GM21737 (cell line): ENCODE data around the gene PALLD.
"Not testable (repeated sequence)": the region's sequence is repeated elsewhere in the genome, so short reads cannot be mapped to it uniquely, and the experiment has no call there.

ENCODE experiments used
- ATAC-seq: cut with Tn5 transposase; IDR thresholded peaks from one replicate; pipeline ENCODE4 v1.9.1; 2021; ENCODE audit warnings: mild to moderate bottlenecking, moderate library complexity; ENCODE audit not compliant: unreplicated experiment

PALLD gene

DNA sequence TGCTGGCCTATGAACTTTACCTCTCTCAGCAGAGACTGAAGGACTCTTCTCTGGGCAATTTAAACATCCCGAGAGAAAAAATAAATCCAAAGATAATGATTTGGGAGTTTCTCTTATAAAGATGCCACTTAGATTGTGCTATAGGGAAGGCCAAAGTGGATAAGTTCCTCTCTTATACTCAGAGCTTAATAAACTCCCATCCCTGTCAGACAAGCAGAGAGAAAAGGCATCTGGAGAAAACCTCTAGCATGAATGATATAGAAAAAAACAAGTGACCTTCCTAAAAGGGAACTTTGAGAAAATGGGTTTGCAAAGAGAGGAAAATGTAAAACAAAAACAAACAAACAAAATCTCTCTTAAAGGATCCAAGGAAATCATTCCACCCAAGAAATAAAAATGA is 199.4 kb downstream of the PALLD start:
- no peak for ATAC-seq

DNA sequence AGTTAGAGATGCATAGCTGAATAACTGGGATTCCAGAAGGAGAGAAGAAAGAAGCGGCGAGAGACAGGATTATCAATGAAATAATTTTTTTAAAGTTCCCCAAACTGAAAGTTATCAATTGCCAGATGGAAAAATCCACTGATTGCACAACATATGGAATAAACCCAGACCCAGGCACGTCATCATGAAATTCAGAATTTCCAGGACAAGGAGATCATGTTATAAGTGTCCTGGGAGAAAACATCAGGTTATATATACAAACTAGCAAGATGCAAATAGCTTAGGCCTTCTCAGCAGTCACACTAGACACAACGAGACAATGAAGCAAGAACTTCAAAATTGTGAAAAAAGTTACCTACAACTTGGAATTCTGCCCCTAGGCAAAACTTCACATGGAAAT is 200.0 kb downstream of the PALLD start:
- no peak for ATAC-seq

DNA sequence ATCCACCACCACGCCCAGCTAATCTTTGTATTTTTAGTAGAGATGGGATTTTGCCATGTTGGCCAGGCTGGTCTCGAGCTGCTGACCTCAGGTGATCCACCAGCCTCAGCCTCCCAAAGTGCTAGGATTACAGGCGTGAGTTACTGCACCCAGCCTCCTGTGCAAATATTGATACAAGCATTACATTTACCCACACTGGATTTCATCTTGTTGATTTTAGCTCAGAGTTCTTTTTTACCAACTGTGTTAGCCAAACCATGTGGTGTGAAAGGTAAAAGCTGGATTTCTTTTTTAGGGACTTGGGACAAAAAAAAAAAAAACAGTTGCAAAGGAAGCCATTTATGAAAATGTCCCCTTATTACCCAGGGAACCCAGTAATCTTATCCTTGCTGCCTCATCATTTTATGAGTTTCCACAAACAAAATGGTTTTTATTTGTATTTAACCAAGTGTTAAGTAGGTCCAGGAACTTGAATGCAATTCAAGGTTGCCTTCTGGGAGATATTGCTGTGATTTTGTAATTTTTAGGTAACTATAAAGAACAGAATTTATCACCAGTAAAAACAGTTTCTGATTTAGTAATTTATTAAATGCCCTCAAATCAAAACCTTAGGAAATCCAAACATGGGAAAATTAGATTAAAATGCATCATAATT is 202.5 kb downstream of the PALLD start:
- ATAC-seq, result no peak

DNA sequence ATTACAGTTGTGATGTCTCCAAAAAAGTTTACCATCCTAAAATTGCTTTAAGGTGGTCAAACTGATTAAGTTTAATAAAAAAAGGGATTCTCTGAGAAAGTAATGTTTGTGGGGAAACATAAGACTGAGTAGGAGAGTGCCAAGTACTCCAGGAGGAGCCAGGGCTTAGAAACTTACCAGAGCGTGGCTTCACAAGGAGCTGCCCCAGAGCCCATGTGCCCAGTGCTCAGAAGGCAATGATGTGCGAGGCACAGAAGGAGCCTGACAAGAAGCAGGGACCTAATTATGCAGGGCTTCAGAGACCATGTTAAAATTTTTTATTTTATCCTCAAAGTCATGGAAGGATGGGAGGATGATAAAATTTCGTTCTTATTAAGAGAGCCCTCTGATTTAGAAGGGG is 204.2 kb downstream of the PALLD start:
- no peak for ATAC-seq

DNA sequence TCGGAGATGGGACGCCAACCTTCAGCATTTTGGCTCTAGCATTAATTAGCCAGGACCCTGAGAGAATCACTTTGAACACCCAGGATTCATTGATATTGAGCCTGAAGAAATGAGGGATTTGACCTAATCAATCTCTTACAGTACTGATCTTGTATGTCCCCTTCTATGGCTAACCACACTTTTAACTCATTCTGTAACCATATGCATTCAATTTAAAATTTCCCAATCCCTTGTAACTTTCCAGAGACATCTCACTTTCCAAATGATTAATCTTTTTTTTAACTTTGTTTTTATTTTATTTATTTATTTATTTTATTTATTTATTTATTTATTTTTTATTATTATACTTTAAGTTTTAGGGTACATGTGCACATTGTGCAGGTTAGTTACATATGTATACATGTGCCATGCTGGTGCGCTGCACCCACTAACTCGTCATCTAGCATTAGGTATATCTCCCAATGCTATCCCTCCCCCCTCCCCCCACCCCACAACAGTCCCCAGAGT is 205.8 kb downstream of the PALLD start:
- ATAC-seq, result not testable (repeated sequence)

DNA sequence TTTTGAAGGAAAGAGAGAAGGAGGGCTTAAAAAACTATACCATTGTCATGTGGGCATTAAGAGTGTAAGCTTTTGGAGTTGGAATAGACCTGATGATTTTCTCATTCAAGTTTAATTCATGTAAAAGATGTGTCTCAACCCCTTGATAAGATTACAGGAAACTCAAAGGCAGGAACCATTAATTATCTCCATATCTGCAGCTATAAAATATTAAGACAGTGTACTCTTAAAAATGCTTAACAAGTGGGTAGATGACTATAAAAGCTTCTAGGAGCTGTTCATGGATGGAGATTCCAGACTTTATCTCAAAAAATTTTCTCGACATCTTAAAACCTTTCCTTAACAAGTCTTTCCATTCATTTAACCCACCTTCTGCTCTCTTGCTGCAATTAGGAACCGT is 208.3 kb downstream of the PALLD start:
- no peak for ATAC-seq

DNA sequence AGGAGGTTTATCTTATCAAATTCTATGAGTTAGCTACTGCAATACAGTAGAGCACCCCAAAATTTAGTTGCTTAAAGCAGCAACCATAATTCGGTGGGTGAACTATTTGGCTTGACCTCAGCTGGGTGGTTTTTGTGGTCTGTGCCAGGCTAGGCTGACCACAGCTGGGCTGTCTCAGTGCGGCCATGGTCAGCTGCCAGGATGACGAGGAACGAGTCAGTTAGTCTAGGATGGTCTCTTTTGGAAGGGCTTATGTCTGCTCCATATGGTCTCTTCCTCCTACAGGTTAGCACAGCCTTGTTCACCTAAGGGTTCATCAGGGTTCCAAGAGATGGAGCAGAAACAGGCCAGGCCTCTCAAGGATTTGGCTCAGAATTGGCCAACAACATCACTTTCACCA is 210.4 kb downstream of the PALLD start:
- ATAC-seq, result no peak

DNA sequence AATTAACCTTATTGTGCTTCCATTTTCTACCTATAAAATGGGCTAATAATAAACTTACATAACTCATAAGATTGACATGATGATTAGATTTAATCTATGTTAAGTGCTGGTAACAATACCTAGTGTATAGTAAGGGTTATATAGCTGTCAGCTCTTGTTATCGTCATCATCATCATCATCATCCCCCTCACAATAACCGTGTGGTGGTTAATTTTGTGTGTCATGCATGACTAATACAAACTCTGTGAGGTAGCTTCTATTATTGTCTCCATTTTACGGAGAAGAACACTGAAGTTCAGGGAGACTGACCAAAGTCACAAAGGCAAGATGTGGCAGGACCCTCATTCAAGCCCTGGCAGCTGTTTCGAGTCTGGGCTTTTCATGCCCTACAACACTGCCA is 211.3 kb downstream of the PALLD start:
- no peak for ATAC-seq

DNA sequence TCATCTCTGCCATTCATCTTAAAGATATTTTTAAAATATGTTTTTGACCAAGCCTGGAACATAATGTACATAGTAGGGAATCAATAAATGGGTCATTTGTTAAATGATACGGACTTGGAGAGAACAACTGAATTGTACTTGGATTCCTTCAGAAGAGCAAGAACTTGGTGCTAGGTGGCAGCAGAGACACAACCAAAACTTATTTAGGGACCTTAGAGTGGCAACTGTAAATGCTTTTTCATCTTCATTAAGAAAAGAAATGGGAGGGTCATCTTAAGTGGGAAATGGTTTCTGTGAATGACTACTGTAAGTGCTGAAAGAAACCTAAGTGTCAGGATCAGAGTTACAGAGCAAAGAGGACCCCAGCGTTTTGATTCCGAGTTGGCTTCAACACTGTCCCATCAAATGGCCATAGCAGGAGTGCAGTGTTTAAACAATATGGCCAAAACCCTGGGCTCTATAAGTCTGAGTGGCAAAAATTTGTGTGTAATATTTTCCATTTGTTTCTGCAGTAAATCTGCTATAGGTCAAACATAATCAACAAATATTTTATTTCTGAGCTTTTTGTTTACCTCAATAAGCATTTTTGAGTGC is 213.6 kb downstream of the PALLD start:
- ATAC-seq, result no peak

DNA sequence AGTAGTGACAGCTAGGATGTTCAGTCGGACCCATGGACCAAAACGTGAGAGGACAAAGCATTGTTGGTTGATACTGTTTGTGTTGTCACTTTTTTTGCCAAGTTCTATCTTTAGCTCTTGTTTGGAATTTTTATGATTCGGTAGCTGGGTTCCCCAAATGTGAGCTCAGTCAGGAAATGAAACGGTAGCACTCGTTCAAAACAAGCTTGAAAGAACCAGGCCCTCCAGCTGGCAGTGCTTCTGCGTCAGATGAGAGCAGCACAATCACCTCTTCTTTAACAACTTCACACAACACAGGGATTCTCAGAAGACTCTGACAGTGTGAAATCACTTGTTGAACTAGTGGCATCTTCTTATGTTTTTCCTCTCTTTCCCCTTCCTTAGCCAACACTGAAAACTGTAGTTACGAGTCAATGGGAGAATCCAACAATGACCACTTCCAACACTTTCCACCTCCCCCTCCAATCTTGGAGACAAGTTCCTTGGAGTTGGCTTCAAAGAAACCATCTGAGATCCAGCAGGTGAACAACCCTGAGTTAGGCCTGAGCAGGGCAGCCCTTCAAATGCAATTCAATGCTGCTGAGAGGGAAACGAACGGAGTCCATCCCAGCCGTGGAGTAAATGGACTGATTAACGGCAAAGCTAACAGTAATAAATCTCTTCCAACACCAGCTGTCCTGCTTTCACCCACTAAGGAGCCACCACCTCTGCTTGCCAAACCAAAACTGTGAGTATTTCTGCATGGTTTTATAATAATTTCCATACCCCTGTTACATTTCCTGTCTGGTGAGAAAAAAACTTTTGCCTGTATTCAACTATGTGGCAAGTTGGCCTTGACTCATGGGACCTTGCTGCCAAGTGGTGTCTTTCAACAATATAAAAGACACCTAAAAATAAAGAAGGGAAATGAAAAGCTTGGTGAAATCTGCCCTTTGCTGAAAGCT is 214.6 kb downstream of the PALLD start:
- no peak for ATAC-seq

DNA sequence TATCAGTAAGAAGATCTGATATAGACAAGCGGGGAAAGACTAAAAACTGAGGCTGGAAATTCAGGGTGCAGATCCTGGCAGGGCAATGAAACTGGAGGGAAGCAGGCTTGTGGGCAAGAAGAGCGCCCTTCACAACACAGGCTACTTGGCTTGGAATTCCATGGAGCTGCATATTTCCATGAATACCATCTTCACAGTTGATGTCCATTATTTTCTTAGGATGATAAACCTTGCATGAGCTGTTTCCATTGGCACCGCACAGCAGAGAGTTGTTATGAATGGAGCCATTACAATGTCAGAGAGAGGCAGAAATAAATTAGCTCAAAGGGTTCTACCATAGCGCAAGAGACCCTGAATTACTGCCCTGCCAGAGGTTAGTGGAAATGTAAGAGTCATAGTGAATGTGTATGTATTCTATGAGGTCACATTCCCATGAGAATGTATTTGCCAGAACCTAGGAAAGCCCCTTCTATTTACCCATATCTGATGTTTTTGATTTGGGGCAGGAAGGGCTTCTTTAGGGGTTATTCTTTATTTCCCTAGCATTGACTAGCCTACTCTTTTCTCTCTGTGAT is 215.6 kb downstream of the PALLD start:
- ATAC-seq, result no peak

DNA sequence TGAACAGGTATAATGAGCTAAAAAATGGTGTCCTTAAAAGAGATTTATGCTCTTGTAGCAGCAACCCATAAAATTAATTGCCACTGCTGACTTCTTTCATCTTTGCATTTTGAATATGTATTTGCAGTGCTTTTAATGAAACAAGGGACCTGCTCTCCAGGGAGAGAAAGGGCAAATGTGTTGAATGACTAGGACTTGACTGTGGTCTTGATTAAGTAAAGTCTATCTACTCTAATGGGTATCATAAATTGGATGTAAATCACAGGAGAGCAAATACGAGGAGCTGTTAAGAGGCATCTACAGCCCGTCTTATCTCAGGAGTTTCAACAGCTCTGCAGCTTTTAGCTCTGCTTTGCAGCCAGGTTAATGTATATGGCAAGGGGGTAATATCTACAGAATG is 216.4 kb downstream of the PALLD start:
- ATAC-seq, result no peak

DNA sequence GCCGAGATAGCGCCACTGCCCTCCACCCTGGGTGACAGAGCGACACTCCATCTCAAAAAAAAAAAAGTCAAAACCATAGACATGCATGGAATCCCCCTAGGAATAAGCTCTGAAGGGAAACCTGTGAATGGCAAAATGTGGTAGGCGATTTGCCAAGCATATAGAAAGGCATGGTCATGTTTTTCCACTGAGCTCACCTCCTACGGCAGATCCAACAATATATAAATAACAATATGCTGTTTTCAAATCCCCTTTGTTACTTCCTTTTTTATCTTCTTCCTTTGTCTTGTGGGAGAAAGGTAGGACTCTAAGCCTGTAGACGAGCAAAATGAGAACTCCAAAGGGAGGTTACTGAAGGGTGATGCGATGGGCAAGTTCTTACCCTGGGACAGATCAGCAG is 219.0 kb downstream of the PALLD start:
- ATAC-seq, result no peak

DNA sequence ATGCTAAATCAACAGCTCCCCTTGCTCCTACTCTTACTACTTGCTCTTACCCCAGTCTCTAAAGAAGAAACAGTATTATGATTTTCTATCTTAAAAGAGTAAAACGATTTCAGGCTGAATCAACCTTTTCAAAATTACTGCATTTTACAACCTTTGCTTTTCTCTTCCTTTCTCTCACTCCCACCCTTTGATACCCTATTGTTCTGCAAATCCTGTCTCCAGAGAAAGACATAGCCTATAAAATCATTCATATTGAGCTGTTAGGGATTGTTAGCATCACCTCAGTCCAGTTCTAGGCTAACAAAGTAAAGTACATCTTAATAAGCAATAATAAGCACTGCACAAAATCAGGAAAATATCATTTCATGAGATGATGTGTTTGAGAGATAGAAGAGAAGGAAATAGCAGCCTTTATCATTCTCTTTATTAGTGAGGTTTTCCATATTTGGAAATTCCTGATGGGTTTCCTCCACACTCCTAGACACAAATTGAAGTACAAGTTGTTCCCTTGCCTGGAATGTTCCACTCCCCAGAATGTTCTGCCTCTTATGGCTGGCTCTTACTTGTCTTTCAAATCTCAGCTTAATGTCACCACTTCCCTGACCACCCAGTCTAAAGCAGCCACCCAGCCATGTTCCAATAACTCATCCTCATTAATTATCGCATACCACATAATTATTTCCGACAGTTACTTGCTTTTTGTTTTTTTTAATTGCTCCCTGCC is 219.7 kb downstream of the PALLD start:
- ATAC-seq, result no peak

DNA sequence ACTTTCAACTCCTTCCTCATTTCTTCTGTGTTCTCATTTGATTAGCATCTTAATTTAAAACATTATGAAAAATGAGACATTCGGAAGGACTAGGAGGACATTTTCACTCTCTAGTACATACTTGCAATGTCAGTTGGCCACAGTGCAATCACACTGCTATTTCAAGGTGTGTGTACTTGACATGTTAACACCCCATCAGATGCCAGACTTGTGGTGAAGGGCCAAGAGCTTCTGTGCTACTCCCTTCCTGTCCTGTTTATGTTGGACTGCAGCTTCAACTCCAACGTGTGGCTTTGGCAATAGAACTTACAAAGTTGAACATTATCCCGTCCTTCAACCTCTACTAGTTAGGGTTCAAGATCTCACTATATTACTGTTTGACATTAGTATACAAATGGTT is 221.0 kb downstream of the PALLD start:
- no peak for ATAC-seq

DNA sequence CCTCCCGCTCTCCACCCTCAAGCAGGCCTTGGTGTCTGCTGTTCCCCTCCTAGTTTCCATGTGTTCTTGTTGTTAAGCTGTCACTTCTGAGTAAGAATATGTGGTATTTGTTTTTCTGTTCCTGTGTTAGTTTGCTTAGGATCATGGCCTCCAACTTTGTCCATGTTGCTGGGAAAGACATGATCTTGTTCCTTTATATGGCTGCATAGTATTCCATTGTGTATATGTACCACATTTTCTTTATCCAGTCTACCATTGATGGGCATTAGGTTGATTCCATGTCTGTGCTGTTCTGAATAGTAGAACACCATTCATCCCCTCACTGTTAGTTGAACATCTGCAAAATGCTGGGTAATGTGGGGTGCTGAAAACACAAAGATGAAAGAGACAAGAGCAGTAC is 222.9 kb downstream of the PALLD start:
- no peak for ATAC-seq

DNA sequence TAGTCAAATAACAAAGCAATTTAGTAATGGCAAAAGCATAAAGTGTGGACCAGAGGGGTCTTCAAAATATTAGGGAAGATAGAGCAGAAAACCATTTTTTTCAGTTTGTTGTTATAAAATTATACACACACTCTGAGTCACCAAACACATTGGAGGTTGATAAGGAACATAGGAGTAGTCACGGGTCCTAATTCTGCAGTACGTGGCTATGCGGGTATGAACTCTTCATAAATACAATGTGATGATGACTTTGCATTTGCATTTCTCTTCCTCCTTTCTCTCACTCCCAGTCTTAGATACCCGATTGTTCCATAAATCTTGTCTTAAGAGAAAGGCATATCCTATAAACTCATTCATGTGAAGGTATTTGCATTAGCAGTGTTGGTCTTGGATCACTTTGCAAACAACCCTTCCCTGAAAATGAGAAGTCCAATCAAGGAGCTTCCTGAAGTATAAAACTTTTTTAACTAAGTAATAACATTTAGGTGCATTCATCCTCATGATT is 223.6 kb downstream of the PALLD start:
- no peak for ATAC-seq

DNA sequence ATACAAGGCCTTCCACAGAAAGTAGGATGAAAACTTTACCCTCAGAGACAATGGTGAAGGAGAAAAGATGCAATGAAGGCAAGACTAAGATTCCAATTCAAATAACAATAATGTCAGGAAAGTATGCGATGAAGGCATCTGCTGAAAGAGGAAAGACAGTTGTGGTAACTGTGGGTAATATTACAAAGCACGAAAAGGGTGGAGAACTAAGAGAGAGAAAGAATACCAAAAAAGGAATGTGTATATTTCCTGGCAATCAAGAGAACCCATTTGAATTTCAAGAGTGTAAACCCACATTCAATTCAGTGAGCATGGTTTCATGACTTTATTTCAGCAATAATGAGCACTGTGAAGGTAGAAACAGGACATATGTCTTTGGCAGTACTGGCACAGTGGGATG is 225.5 kb downstream of the PALLD start:
- ATAC-seq, result no peak

DNA sequence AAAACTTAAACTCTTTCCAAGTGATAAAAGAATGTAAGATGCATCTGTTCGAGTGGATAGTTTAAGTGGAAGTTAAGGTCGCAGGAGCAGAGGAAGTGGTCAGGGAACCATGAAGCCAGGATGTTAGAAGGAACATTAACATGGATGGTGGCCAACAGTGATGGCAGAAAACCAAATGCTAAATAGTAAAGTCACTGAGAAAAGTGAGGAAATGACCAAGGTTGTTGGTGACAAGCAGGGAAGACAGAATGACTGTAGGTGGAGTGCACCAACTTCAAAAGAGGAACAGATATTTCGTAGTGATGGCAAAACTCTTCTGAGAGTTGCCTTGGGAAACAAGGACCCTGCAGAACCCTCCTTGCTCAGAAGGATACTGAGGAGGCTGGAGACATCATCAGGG is 226.2 kb downstream of the PALLD start:
- no peak for ATAC-seq

DNA sequence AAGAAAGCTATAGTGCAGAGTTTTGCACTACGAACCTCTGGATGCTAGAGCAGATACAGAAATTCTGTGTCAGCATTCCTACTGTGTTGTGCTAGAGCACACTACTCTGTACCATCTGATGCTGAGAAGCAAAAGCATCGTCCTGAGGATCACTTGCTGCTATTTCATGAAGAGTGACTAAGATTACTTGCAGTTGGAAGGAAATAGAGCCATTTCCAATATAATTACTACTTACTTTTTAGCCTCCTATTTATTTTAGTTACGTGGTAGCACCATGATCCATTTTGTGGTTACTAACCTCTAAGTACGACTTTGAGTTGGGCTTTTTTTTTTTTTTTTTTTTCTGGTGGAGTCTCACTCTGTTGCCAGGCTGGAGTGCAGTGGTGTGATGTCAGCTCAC is 226.7 kb downstream of the PALLD start:
- ATAC-seq, result no peak

DNA sequence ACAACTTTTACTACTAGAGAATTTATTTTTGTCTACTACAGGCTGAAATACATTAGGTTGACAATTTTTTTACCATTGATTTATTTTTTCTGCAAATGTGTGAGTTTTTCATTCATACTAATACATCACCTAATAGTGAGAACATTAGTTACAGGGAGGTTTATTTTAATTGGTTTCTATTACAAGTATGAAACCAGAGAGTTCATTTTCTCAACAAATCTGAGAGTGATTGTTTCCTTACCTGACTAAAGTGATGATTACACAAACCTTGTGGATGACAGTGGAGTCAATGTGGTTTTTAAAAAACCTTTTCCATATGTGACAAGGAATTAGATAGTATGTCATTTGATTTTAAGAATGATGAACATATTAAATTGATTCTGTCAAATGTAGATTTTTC is 227.4 kb downstream of the PALLD start:
- no peak for ATAC-seq
